ENCODE measurements around the gene DIPK1B.

Gene DIPK1B

GRCh38 chr9:136773386-136774044 is 61.1 kb downstream of the DIPK1B start (continued):
- no peak for TF ChIP-seq ZNF391 (tag by site-specific recombination; IDR thresholded peaks at IDR 0.05; ENCODE audit: borderline replicate concordance, low read depth)
- no peak for TF ChIP-seq ZNF324 (tag by site-specific recombination; IDR thresholded peaks at IDR 0.05)
- TF ChIP-seq SP2 (tag by site-specific recombination; IDR thresholded peaks at IDR 0.05) = no peak
- no peak for TF ChIP-seq ZNF292 (tag by site-specific recombination; IDR thresholded peaks at IDR 0.05; ENCODE audit: borderline replicate concordance, low read depth)
- TF ChIP-seq ELK4 (IDR thresholded peaks at IDR 0.05; ENCODE audit: borderline replicate concordance, low read depth, low read length) = no peak
- TF ChIP-seq ZNF148 (tag by site-specific recombination; IDR thresholded peaks at IDR 0.05; ENCODE audit: borderline replicate concordance) = no peak
- no peak for TF ChIP-seq SCRT2 (tag by site-specific recombination; IDR thresholded peaks at IDR 0.05)
- TF ChIP-seq ZNF561 (tag by site-specific recombination; IDR thresholded peaks at IDR 0.05; ENCODE audit: borderline replicate concordance) = no peak
- 0 out of 2 replicates have a peak, but pooled peaks have one; percentile 28 for TF ChIP-seq ZNF518A (tag by site-specific recombination; conservative IDR thresholded peaks at IDR 0.05; ENCODE audit: low read depth)
- no peak for TF ChIP-seq TCF7L2 (IDR thresholded peaks at IDR 0.05; ENCODE audit: borderline replicate concordance, low read depth, low read length)
- TF ChIP-seq ZNF221 (tag by site-specific recombination; IDR thresholded peaks at IDR 0.05; ENCODE audit: borderline replicate concordance) = no peak
- TF ChIP-seq ZBTB17 (tag by site-specific recombination; IDR thresholded peaks at IDR 0.05) = peak; percentile 69
- no peak for TF ChIP-seq ZNF302 (tag by site-specific recombination; IDR thresholded peaks at IDR 0.05; ENCODE audit: low read depth)
- TF ChIP-seq ZFP37 (tag by site-specific recombination; IDR thresholded peaks at IDR 0.05) = no peak
- no peak for TF ChIP-seq SCRT1 (tag by site-specific recombination; IDR thresholded peaks at IDR 0.05; ENCODE audit: borderline replicate concordance)
- TF ChIP-seq ZNF596 (tag by site-specific recombination; IDR thresholded peaks at IDR 0.05) = no peak
- TF ChIP-seq ZNF639 (tag by site-specific recombination; IDR thresholded peaks at IDR 0.05) = no peak
- TF ChIP-seq HIC1 (tag by site-specific recombination; IDR thresholded peaks at IDR 0.05) = no peak
- peak; percentile 77 for TF ChIP-seq PRDM4 (tag by site-specific recombination; IDR thresholded peaks at IDR 0.05)
- no peak for TF ChIP-seq ZNF488 (tag by site-specific recombination; IDR thresholded peaks at IDR 0.05)
- no peak for TF ChIP-seq ZNF623 (tag by site-specific recombination; IDR thresholded peaks at IDR 0.05)
- no peak for TF ChIP-seq ZNF214 (tag by site-specific recombination; IDR thresholded peaks at IDR 0.05; ENCODE audit: borderline replicate concordance)
- no peak for TF ChIP-seq ZNF629 (tag by site-specific recombination; IDR thresholded peaks at IDR 0.05)

All from HEK293 (cell line).